ENCODE data around the gene KIF1B.

DNA sequence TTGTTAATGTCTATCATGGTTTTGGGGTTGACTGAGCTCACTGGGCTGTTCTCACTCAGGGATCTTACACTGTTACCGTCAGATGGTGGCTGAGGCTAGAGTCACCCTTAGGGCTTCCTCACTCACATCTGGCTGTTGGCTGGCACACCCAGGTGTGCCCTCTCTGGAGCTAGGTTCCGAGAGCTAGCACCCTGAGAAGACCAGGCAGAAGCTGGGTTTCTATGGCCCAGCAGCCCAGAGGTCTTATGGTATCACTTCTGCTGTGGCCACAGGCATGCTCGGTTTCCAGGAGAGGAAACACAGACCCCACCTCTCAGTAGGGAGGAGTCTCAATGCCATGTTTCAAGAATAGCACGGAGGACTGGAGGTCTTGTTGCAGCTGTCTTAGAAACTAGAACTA is 20.7 kb upstream of the KIF1B start:
- no peak for TF ChIP-seq EZH2 (IDR thresholded peaks at IDR 0.05; ENCODE audit: borderline replicate concordance, low read length)
- TF ChIP-seq, protein P1, sequence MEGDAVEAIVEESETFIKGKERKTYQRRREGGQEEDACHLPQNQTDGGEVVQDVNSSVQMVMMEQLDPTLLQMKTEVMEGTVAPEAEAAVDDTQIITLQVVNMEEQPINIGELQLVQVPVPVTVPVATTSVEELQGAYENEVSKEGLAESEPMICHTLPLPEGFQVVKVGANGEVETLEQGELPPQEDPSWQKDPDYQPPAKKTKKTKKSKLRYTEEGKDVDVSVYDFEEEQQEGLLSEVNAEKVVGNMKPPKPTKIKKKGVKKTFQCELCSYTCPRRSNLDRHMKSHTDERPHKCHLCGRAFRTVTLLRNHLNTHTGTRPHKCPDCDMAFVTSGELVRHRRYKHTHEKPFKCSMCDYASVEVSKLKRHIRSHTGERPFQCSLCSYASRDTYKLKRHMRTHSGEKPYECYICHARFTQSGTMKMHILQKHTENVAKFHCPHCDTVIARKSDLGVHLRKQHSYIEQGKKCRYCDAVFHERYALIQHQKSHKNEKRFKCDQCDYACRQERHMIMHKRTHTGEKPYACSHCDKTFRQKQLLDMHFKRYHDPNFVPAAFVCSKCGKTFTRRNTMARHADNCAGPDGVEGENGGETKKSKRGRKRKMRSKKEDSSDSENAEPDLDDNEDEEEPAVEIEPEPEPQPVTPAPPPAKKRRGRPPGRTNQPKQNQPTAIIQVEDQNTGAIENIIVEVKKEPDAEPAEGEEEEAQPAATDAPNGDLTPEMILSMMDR (IDR thresholded peaks at IDR 0.05; ENCODE audit: low read length): no peak

Measured in OCI-LY1 (cell line).